Endothelial cell of umbilical vein (primary cell): ENCODE data around the gene ANKH. TPM values are rescaled to one million over a fixed set of nuclear protein-coding genes. Genes with fewer than 3 reads are reported as not detected.

Experiments
- BruUV-seq: library from RNA; stranded (reverse); fragments of 400-500 nt; replicated peaks from 2 replicates; lab custom pipeline; 2021; lab: Mats Ljungman, UMichigan
- CTCF ChIA-PET: fragments of 300-600, 350-600 bp; sonication (Branson Sonifier 250); formaldehyde crosslinking; loops from one replicate; lab custom pipeline; 2021; ENCODE audit warnings: antibody characterized with exemption, inconsistent platforms; lab: Charles Lee
- POLR2A ChIA-PET: fragments of 300-600, 350-600 bp; sonication (Branson Sonifier 250); formaldehyde crosslinking; loops from one replicate; lab custom pipeline; 2021; ENCODE audit warnings: antibody characterized with exemption, inconsistent platforms; lab: Charles Lee
- DNase-seq: peaks from one replicate; pipeline ENCODE4 v3.0.0-alpha.2; 2011; ENCODE audit warnings: low read depth, low spot score
- FAIRE-seq: peaks from 2 replicates; lab custom pipeline; 2011; peaks lifted over from hg19 to GRCh38; lab: Jason Lieb, UNC
- H2AFZ ChIP-seq: 2 replicates; pipeline ENCODE4 v1.6.0; 2012; ENCODE audit warnings: low read depth, low read length, control low read depth, inconsistent platforms
- H3K27ac ChIP-seq: 2 replicates; pipeline ENCODE4 v1.5.1; 2011; ENCODE audit warnings: low read depth, mild to moderate bottlenecking, control low read depth, low read length, moderate library complexity; ENCODE audit not compliant: insufficient read depth
- H3K27me3 ChIP-seq, 2 experiments: 2 replicates each; pipeline versions ENCODE4 v1.6.0 to v1.6.1; 2011; ENCODE audit warnings: low read length in 2 of 2, mixed read lengths in 1 of 2; ENCODE audit not compliant: control insufficient read depth in 2 of 2, insufficient read depth in 2 of 2
- H3K36me3 ChIP-seq, 2 experiments: 2 replicates in 1 of 2; 3 replicates in 1 of 2; pipeline ENCODE4 v1.5.1; 2011; ENCODE audit warnings: low read length in 2 of 2, mild to moderate bottlenecking in 1 of 2, moderate library complexity in 1 of 2; ENCODE audit not compliant: control insufficient read depth in 2 of 2, insufficient read depth in 2 of 2; ENCODE audit errors: extremely low read depth in 1 of 2
- H3K4me1 ChIP-seq: 3 replicates; pipeline ENCODE4 v1.5.1; 2011; ENCODE audit warnings: mild to moderate bottlenecking, low read length; ENCODE audit not compliant: control insufficient read depth, insufficient read depth; ENCODE audit errors: extremely low read depth
- H3K4me2 ChIP-seq: 2 replicates; pipeline ENCODE4 v1.6.1; 2011; ENCODE audit warnings: low read length, control low read depth, mixed read lengths; ENCODE audit not compliant: insufficient read depth
- H3K4me3 ChIP-seq, 3 experiments: fragments of 200-600 bp in 1 of 3; sonication (generic), shearing (Covaris generic) in 1 of 3; replicated peaks in 1 of 3; 2 replicates each; pipeline ENCODE4 v1.5.1; 2011 to 2016; ENCODE audit warnings: control low read depth in 3 of 3, low read length in 3 of 3, mild to moderate bottlenecking in 2 of 3, inconsistent platforms in 1 of 3, low read depth in 1 of 3, moderate library complexity in 1 of 3; ENCODE audit not compliant: insufficient read depth in 1 of 3
- H3K79me2 ChIP-seq: 2 replicates; pipeline ENCODE4 v1.6.0; 2012; ENCODE audit warnings: low read length, inconsistent platforms; ENCODE audit not compliant: control insufficient read depth, insufficient read depth
- H3K9ac ChIP-seq: replicated peaks from 2 replicates; pipeline ENCODE3; 2011; ENCODE audit warnings: low read length, control low read depth; ENCODE audit not compliant: insufficient read depth; ENCODE audit errors: extremely low read depth
- H3K9me1 ChIP-seq: replicated peaks from 3 replicates; pipeline ENCODE4 v1.6.0; 2011; ENCODE audit warnings: mild to moderate bottlenecking, low read length; ENCODE audit not compliant: control insufficient read depth, insufficient read depth; ENCODE audit errors: extremely low read depth
- H3K9me3 ChIP-seq: replicated peaks from 2 replicates; pipeline ENCODE4 v1.5.1; 2012; ENCODE audit warnings: low read length, inconsistent platforms; ENCODE audit not compliant: control insufficient read depth, insufficient read depth
- H4K20me1 ChIP-seq: replicated peaks from 2 replicates; pipeline ENCODE3; 2011; ENCODE audit warnings: mild to moderate bottlenecking, low read length; ENCODE audit not compliant: control insufficient read depth, insufficient read depth; ENCODE audit errors: extremely low read depth
- EZH2 ChIP-seq: IDR thresholded peaks from 2 replicates; pipeline ENCODE4 v1.6.1; 2012; ENCODE audit warnings: borderline replicate concordance, low read depth, mild to moderate bottlenecking, moderate library complexity, low read length, inconsistent platforms; ENCODE audit not compliant: severe bottlenecking
- FOS ChIP-seq: IDR thresholded peaks from 2 replicates; pipeline ENCODE4 v1.6.1; 2011; ENCODE audit warnings: mild to moderate bottlenecking, low read length, moderate library complexity, borderline replicate concordance; ENCODE audit not compliant: insufficient read depth
- GATA2 ChIP-seq: IDR thresholded peaks from 2 replicates; pipeline ENCODE4 v1.7.0; 2011; ENCODE audit warnings: low read depth, mild to moderate bottlenecking, moderate library complexity, mixed read lengths, low read length; ENCODE audit not compliant: insufficient read length, insufficient read depth
- JUN ChIP-seq: IDR thresholded peaks from 2 replicates; pipeline ENCODE4 v1.6.1; 2011; ENCODE audit warnings: borderline replicate concordance, low read depth; ENCODE audit not compliant: insufficient read length, insufficient read depth
- MYC ChIP-seq: IDR thresholded peaks from one replicate; pipeline ENCODE4 v1.6.1; 2011; ENCODE audit warnings: mild to moderate bottlenecking, low read depth, low read length
- POLR2A ChIP-seq: IDR thresholded peaks from 2 replicates; pipeline ENCODE4 v1.6.1; 2012; ENCODE audit warnings: low read depth, mild to moderate bottlenecking, control low read depth, low read length
- POLR2AphosphoS5 ChIP-seq: IDR thresholded peaks from 2 replicates; pipeline ENCODE4 v1.6.1; 2012; ENCODE audit warnings: low read depth, mild to moderate bottlenecking, control low read depth, low read length, moderate library complexity; ENCODE audit not compliant: insufficient read depth
- dilution Hi-C: fragments of 300-500 bp; cut with MboI; formaldehyde crosslinking; loops from one replicate; pipeline ENCODE4 v1.15.0; 2019; ENCODE audit warnings: low sequenced_read_pairs; ENCODE audit not compliant: extremely low pct_ligation_motif_present
- intact Hi-C: fragments of 100-400 bp; cut with micrococcal nuclease; formaldehyde crosslinking; loops from one replicate; pipeline ENCODE4 v1.10.0; 2022
- polyA plus RNA-seq, 4 experiments: library from polyadenylated mRNA; depleted of rRNA in 3 of 4; stranded (reverse) in 3 of 4; unstranded in 1 of 4; fragments of >200 nt; gene quantifications; 2 replicates each; pipeline versions ENCODE4 v1.2.1 to v1.2.3, GENCODE V29; 2011 to 2012; ENCODE audit warnings: missing spikeins in 1 of 4
- total RNA-seq: library from RNA; stranded (reverse); gene quantifications from 2 replicates; pipeline ENCODE4 v1.2.3, GENCODE V29; 2021
- TF ChIP-seq, protein P1 (sequence below), 2 donors: IDR thresholded peaks; 1 replicate in 1 of 2; 2 replicates in 1 of 2; pipeline ENCODE4 v1.5.1; 2011; ENCODE audit warnings: low read length in 2 of 2, mild to moderate bottlenecking in 2 of 2, moderate library complexity in 2 of 2, control low read depth in 1 of 2, inconsistent platforms in 1 of 2, low read depth in 1 of 2; ENCODE audit not compliant: insufficient read depth in 1 of 2; ENCODE audit errors: extremely low read depth in 1 of 2
- TF ChIP-seq, protein P2 (sequence below): IDR thresholded peaks from 2 replicates; pipeline ENCODE4 v1.6.1; 2011; ENCODE audit not compliant: insufficient read depth, insufficient read length

ANKH gene
- total and polyA plus RNA-seq, 2 donors (not counting 3 experiments of a cell fraction or from before 2014, with no cell fraction given): 12.7 to 31.4 TPM

GRCh38 chr5:14665101-14665822, 206.3 kb downstream of the ANKH start:
- Histone ChIP-seq H2AFZ (peak overlapping the region; percentile 73), H3K9me1 (no peaks in the 10 kb centered on the region), H3K36me3 (peaks cover 0 to 3% of the 10 kb centered on the region in 2 experiments), H3K9me3 (no peaks in the 10 kb centered on the region), H3K27ac (peak overlapping the region; percentile 47), H4K20me1 (no peaks in the 10 kb centered on the region), H3K9ac (peak overlapping the region; percentile 70), H3K4me2 (peak overlapping the region; percentile 89), H3K4me3 (peak overlapping the region; percentile 24 to 84 (median 71)), H3K79me2 (peaks cover 51% of the 10 kb centered on the region), H3K27me3 (no peaks in the 10 kb centered on the region), H3K4me1 (peaks cover 24% of the 10 kb centered on the region)
- TF ChIP-seq GATA2 (no peak), POLR2A (no peak), POLR2AphosphoS5 (no peak), EZH2 (no peak), JUN (no peak), FOS (no peak), MYC (no peak)
- TF ChIP-seq, protein P1, sequence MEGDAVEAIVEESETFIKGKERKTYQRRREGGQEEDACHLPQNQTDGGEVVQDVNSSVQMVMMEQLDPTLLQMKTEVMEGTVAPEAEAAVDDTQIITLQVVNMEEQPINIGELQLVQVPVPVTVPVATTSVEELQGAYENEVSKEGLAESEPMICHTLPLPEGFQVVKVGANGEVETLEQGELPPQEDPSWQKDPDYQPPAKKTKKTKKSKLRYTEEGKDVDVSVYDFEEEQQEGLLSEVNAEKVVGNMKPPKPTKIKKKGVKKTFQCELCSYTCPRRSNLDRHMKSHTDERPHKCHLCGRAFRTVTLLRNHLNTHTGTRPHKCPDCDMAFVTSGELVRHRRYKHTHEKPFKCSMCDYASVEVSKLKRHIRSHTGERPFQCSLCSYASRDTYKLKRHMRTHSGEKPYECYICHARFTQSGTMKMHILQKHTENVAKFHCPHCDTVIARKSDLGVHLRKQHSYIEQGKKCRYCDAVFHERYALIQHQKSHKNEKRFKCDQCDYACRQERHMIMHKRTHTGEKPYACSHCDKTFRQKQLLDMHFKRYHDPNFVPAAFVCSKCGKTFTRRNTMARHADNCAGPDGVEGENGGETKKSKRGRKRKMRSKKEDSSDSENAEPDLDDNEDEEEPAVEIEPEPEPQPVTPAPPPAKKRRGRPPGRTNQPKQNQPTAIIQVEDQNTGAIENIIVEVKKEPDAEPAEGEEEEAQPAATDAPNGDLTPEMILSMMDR (IDR thresholded peaks at IDR 0.05; ENCODE audit: extremely low read depth in 1 of 2, insufficient read depth in 1 of 2, low read depth in 1 of 2, low read length in 2 of 2): no peak
- TF ChIP-seq, protein P2, sequence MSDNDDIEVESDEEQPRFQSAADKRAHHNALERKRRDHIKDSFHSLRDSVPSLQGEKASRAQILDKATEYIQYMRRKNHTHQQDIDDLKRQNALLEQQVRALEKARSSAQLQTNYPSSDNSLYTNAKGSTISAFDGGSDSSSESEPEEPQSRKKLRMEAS: no peak
- TSS peak; percentile 51 for BruUV-seq
- CTCF ChIA-PET: interaction anchor here (1.8 kb wide), 1 partner anchor 17 kb away, joined by 8 read pairs; no protein-coding TSS in a partner anchor
- DNase-seq: peak; percentile 41
- intact Hi-C loops: no loop called here
- dilution Hi-C loops: no loop called here
- POLR2A ChIA-PET: no interaction called here
- FAIRE-seq: peak; percentile 64
